Measurements from ENCODE around the gene STIMATE.

GRCh38 chr3:52931328-52931727 is 34.0 kb upstream of the STIMATE start:
- TF ChIP-seq POLR2A (IDR thresholded peaks at IDR 0.05; ENCODE audit: low read depth, low read length) (no peak), CTCF (conservative IDR thresholded peaks at IDR 0.05; ENCODE audit: low read depth, low read length) (no peak), SMC3 (IDR thresholded peaks at IDR 0.05; ENCODE audit: low read depth, low read length) (no peak), CHD1 (IDR thresholded peaks at IDR 0.05; ENCODE audit: low read depth, low read length) (no peak), USF2 (IDR thresholded peaks at IDR 0.05; ENCODE audit: low read depth, low read length) (no peak), MAZ (IDR thresholded peaks at IDR 0.05; ENCODE audit: borderline replicate concordance, low read depth, low read length) (no peak), CEBPB (IDR thresholded peaks at IDR 0.05; ENCODE audit: low read depth, low read length) (no peak)

Measured in IMR-90 (cell line).